Activated T-helper 1 cell treated with anti-CD3 and anti-CD28 coated beads, Interleukin-2, amount 50 U/mL, for 16 hours (primary cell): ENCODE results near the gene OR2A42.
"Not testable (repeated sequence)": the region's sequence is repeated elsewhere in the genome, so short reads cannot be mapped to it uniquely, and the experiment has no call there.

Experiments
- DNase-seq, 2 donors: peaks; one replicate each; pipeline ENCODE4 v3.0.0-alpha.2; 2020; ENCODE audit warnings: low read depth in 1 of 2, low spot score in 1 of 2

OR2A42 gene

GRCh38 chr7:144226866-144227265 is 12.5 kb downstream of the OR2A42 start:
- DNase-seq = not testable (repeated sequence)

DNA sequence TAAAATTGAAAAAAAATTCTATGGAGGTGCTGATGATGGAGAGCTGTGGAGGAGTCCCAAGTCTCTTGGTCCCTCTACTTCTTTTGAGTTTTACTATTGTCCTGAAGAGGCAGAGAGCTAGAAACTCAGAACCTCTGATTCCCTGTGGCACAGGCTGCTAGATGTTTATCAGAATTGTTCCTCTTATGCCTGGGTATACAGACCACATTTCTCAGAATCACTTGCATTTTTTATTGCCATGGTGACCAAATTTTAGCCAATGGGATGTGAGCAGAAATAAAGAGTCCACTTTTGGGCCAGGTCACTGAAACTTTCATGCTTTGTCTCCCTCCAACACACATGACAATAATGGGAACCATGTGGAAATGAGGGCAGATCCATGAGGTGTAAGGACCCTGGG is 15.7 kb downstream of the OR2A42 start:
- not testable (repeated sequence) for DNase-seq

DNA sequence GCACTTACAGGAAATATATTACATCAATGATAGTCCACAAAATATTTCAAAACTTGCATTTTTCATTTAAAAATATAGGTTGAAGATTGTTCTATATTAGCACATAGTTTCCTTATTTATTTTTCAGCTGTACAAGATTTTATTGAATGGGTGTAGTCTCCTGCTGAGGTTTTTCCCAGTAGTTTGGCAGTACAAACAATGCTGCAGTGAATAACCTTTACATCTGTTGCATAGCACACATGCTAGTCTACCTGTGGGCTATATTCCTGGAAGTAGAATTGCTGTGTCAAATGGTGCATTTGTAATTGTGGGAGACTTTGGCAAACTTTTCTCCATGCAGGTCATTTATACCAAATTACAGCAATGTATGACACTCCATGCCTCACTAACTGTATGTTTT is 18.9 kb downstream of the OR2A42 start:
- DNase-seq = not testable (repeated sequence)

- not testable (repeated sequence) for DNase-seq
Measured at GRCh38 chr7:144219149-144219548, 20.3 kb downstream of the OR2A42 start.

DNA sequence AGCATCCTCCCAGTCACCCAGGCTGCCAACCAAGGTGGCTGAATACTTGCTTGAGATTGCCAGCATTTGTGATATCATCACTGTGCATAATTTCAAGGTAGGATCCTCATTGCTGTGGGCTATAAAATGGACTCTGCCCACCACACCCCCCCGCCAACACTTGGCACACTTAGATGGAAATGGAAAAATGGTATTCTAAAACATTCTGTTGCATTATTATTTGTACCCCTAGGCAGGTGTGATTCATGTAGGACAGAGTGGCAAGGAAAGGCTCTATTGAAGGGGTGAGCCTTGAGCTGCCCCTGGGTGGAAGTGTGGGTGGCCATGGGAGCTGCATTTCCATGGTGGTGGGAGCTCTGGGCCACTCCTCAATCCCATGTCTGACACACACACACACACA is 20.8 kb downstream of the OR2A42 start:
- DNase-seq = not testable (repeated sequence)

DNA sequence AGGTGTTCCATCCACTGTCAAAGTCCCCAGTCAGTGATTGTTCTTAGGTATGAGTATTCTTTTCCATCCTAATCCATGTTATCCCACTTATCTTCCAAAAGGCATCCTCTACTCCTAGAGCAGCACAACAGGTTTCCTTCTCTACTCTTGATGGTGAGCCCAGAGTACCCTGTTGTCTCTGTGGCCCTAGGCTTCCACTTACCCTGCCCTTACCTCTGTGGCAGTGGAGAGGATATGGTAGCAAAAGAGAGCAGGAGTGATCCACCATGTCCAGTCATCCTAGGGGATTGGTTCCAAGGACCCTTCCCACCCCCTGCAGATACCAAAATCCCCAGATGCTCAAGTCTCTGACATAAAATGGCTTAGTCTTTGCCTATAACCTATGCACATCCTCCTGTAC is 22.2 kb downstream of the OR2A42 start:
- not testable (repeated sequence) for DNase-seq

- DNase-seq = not testable (repeated sequence)
Measured at GRCh38 chr7:144205306-144205705, 34.1 kb downstream of the OR2A42 start.

DNA sequence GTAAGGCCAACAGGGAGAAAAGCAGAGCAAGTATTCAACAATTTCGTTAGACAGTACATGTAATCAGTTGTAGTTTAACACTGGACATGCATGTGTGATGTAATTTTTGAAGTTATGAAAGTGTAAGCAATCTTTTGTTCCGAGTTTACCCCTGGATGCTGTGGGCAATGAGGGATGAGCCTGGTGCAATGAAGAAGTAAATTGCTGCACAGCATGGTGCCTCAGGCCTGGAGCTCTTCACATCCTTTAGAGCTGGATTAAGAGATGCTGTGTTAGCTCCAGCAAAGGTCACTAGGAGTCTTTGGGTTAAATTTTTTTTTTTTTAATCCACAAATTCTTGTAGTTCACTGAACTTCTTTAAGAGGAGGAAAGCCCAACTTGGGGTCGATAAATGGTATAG is 36.3 kb downstream of the OR2A42 start:
- not testable (repeated sequence) for DNase-seq

GRCh38 chr7:144201978-144202377 is 37.4 kb downstream of the OR2A42 start:
- not testable (repeated sequence) for DNase-seq

DNA sequence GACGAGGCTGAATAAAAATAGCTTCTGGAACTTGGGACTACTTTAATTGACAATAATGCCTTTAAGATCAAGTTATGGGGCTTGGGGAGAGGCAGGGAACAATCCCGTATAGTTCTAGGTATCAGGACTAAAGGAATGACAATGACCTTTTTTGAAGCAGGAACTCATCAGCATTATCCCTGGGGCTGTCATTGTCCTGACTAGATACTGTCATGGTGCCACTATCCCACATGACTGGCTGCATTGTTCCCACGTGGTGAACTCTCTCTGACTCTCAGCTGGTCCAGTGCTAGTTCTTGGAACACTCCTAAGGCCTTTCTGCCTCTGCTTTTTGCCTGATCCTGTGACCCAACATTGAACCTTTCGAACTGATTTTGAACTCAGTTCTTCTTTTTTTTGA is 40.5 kb downstream of the OR2A42 start:
- DNase-seq = not testable (repeated sequence)

DNA sequence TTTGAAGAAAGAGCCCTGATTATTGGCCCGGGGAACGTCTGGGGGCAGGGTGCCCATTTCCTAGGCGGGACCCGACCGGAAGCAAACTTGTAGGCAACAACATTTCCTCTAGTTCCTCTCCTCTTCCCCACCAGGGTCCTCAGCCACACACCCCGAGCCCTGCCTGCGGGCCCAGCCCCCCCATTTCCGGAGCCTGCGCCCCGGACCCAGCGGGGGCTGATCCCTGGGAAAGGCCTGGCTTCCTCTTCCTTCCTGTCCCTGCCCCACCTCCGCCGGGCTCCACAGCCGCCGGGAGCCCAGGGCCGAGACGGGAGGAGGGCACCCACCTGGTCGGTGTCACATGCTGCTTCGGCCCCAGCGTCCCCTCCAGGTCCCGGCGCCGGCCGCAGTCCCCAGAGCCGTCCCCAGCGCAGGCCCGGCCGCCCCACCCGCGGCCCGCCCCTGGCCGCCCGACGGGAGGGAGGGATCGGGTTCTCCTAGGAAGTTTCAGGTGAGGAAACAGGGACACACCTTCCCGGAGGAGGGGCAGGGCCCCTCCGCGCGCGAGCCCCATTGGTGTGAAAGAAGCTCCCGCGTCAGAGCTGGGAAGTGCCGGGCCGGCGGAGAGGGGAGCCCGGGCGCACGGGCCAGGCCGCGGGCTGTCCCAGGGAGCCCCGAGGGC is 44.1 kb downstream of the OR2A42 start, which contains the start of gene ARHGEF35:
Gene ARHGEF35, minus strand, starts transcription at position 622 of the 661 bp plus-strand sequence. CDS start 7,450 bp downstream, outside the sequence.
- DNase-seq = not testable (repeated sequence)

DNA sequence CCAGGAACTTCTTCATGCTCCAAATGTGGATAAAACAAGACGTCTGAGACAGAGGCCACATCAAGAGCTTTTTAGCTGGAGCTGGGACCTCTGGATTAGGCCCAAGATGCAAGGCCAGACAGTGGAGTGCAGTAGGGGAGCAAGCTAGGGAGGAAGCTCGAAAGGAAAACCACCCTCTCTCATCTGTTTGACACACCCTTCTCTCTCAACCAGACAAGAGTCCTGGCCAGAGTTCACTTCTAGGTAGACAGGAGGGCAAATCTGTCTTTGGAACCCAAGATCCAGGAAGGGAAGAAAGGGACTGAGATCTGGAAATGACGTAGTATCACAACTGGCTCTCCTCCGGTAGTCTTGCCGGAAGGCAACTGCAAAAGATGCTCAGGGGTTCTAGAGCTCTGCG is 45.0 kb downstream of the OR2A42 start:
- DNase-seq = not testable (repeated sequence)

DNA sequence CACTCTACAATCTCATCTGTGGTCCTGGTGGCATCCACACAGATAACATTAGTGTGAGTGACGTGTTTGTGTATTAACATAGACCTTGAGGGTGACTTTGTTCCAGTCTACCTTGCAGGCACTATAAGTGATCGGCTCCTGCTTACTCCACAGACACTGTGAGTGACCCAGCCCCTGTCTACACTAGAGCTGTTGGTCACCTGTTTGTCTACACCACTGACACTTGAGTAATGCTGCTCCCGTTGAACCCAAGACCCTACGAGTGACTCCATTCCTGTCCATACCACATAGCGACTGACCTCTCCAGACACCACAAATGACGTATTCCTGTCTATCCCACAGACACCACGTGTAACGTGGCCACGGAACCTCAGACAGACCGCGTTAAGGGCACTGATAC is 45.6 kb downstream of the OR2A42 start:
- not testable (repeated sequence) for DNase-seq

GRCh38 chr7:144188578-144189171 is 50.7 kb downstream of the OR2A42 start:
- not testable (repeated sequence) for DNase-seq

DNA sequence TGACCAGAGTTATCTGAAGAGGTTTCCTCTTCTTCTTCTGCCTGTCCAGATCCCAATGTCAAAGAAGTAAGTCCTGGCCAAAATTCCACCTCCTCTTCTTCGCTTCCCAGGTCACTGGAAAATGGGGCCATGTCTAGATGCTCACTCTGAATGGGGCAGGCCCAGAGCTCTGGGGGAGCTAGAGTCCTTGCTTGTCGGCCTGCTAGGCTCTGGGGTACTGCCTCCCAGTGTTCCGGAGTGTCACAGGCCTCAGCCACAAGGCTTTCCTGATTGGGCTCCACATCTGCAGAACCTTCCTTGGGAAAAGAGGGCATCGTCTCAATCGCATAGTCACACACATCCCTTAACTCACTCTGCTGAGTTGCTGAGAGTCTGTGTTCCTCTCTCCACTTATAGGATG is 51.6 kb downstream of the OR2A42 start:
- not testable (repeated sequence) for DNase-seq

GRCh38 chr7:144183166-144183565 is 56.2 kb downstream of the OR2A42 start, which contains the start of gene CTAGE4:
TSS of gene CTAGE4 (plus strand) at chr7:144183466. CDS start at chr7:144183504, 38 bp downstream.
- DNase-seq = not testable (repeated sequence)

DNA sequence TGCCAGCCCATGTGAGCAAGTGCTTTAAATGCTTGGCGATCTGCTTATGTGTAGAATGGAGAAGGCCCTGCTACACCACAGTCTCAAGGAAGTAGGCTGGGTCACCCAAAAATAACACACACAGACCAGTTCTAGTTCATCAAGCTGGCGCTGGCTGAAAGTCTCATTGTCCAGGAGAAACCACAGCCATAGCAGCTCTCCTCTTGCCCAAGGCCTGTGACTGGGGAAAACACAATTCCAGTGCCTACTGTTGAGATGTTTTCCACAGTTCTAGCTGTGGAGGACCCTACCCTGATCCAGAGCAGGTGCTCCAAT is 60.3 kb downstream of the OR2A42 start:
- DNase-seq = not testable (repeated sequence)

- DNase-seq = not testable (repeated sequence)
Measured at GRCh38 chr7:144178380-144179164, 60.8 kb downstream of the OR2A42 start.
